GM19239 (cell line): ENCODE results near the gene AGAP1.

Source experiments
- DNase-seq: peaks from one replicate; pipeline ENCODE4 v3.0.0; 2011; ENCODE audit warnings: low spot score; ENCODE audit not compliant: insufficient read length
- FAIRE-seq: peaks from 2 replicates; lab custom pipeline; 2011; peaks lifted over from hg19 to GRCh38; lab: Jason Lieb, UNC

Gene AGAP1

GRCh38 chr2:235543851-235544688, 50.2 kb downstream of the AGAP1 start:
- FAIRE-seq: no peak
- no peak for DNase-seq

- FAIRE-seq (no peak), DNase-seq (no peak)
Observed at GRCh38 chr2:235544689-235544969, 50.8 kb downstream of the AGAP1 start.

GRCh38 chr2:235545339-235546150, 51.7 kb downstream of the AGAP1 start:
- FAIRE-seq (no peak), DNase-seq (no peak)

GRCh38 chr2:235546151-235546435, 52.2 kb downstream of the AGAP1 start:
- FAIRE-seq (no peak), DNase-seq (no peak)

GRCh38 chr2:235546436-235546835, 52.6 kb downstream of the AGAP1 start:
- DNase-seq (no peak), FAIRE-seq (no peak)

GRCh38 chr2:235549735-235550377, 56.0 kb downstream of the AGAP1 start:
- FAIRE-seq: no peak
- DNase-seq: no peak

GRCh38 chr2:235550378-235550760, 56.5 kb downstream of the AGAP1 start:
- FAIRE-seq (no peak), DNase-seq (no peak)

GRCh38 chr2:235550946-235551345, 57.1 kb downstream of the AGAP1 start:
- DNase-seq (no peak), FAIRE-seq (no peak)

- DNase-seq: no peak
- no peak for FAIRE-seq
Observed at GRCh38 chr2:235551965-235552364, 58.1 kb downstream of the AGAP1 start.

- no peak for FAIRE-seq
Observed at GRCh38 chr2:235552671-235553070, 58.8 kb downstream of the AGAP1 start.

GRCh38 chr2:235553291-235553690, 59.4 kb downstream of the AGAP1 start:
- no peak for DNase-seq
- FAIRE-seq: no peak

More at GRCh38 chr2:235552671-235553070, 58.8 kb downstream of the AGAP1 start:
- DNase-seq: no peak

GRCh38 chr2:235553696-235554100, 59.9 kb downstream of the AGAP1 start:
- DNase-seq (no peak), FAIRE-seq (no peak)

GRCh38 chr2:235554385-235554784, 60.5 kb downstream of the AGAP1 start:
- DNase-seq (no peak), FAIRE-seq (no peak)

GRCh38 chr2:235554936-235555335, 61.1 kb downstream of the AGAP1 start:
- no peak for DNase-seq
- FAIRE-seq: no peak

- no peak for DNase-seq
- no peak for FAIRE-seq
Observed at GRCh38 chr2:235555371-235555770, 61.5 kb downstream of the AGAP1 start.

- no peak for DNase-seq
- no peak for FAIRE-seq
Observed at GRCh38 chr2:235556086-235556485, 62.2 kb downstream of the AGAP1 start.

GRCh38 chr2:235556901-235557300, 63.1 kb downstream of the AGAP1 start:
- FAIRE-seq (no peak), DNase-seq (no peak)

GRCh38 chr2:235557903-235558302, 64.1 kb downstream of the AGAP1 start:
- FAIRE-seq (no peak), DNase-seq (no peak)

GRCh38 chr2:235558572-235558971, 64.7 kb downstream of the AGAP1 start:
- FAIRE-seq (no peak), DNase-seq (no peak)

- FAIRE-seq (no peak), DNase-seq (no peak)
Observed at GRCh38 chr2:235560345-235560744, 66.5 kb downstream of the AGAP1 start.

- DNase-seq (no peak), FAIRE-seq (no peak)
Observed at GRCh38 chr2:235561450-235561849, 67.6 kb downstream of the AGAP1 start.
